K562 (cell line): ENCODE data around the gene PRMT7. TPM values are rescaled to one million over a fixed set of nuclear protein-coding genes. Genes with fewer than 3 reads are reported as not detected.
A peak's percentile ranks its signal among the peaks of the same experiment; 100 is the strongest.

Experiments used
- ATAC-seq: fragments of 200-7000 bp; cut with Tn5 transposase; 3 replicates; pipeline ENCODE4 v1.9.1; 2020; ENCODE audit warnings: moderate library complexity
- BruUV-seq: library from RNA; stranded (reverse); fragments of 400-500 nt; replicated peaks from 2 replicates; lab custom pipeline; 2021; lab: Mats Ljungman, UMichigan
- CTCF ChIA-PET: fragments of 300-600 bp; formaldehyde crosslinking; extraction: SDS; loops from one replicate; lab custom pipeline; 2021; ENCODE audit warnings: low intra/inter-chr PET ratio; lab: Yijun Ruan, JAX
- POLR2A ChIA-PET: fragments of 300-600, 350-650 bp; sonication (Branson Sonifier 250); formaldehyde crosslinking; extraction: SDS; loops from one replicate; lab custom pipeline; 2021; ENCODE audit warnings: antibody characterized with exemption, inconsistent platforms; lab: Yijun Ruan, JAX
- DNase-seq, 4 experiments: peaks; one replicate each; pipeline versions ENCODE4 v3.0.0 to v3.0.0-alpha.2; 2011 to 2018; ENCODE audit warnings: low spot score in 3 of 4, mixed read lengths in 3 of 4; ENCODE audit errors: extremely low read depth in 1 of 4
- FAIRE-seq: peaks from 2 replicates; lab custom pipeline; 2011; peaks lifted over from hg19 to GRCh38; lab: Jason Lieb, UNC
- H2AFZ ChIP-seq: 2 replicates; pipeline ENCODE4 v1.6.0; 2011; ENCODE audit warnings: low read depth, low read length, control low read depth, inconsistent platforms
- H3K27ac ChIP-seq: fragments of 200-600 bp; 3 replicates; pipeline ENCODE4 v1.8.0; 2011; ENCODE audit warnings: low read depth, mild to moderate bottlenecking, control low read depth, inconsistent platforms, low read length, moderate library complexity, mixed read lengths; ENCODE audit errors: extremely low read depth
- H3K27me3 ChIP-seq, 2 experiments: fragments of 300-600 bp in 1 of 2; 2 replicates in 1 of 2; 3 replicates in 1 of 2; pipeline versions ENCODE4 v1.6.0 to v1.8.0; 2011; ENCODE audit warnings: inconsistent platforms in 2 of 2, low read length in 2 of 2, mild to moderate bottlenecking in 1 of 2, mixed read lengths in 1 of 2, moderate library complexity in 1 of 2; ENCODE audit not compliant: control insufficient read depth in 2 of 2, insufficient read depth in 2 of 2
- H3K36me3 ChIP-seq: fragments of 300-600 bp; 3 replicates; pipeline ENCODE4 v1.8.0; 2011; ENCODE audit warnings: mild to moderate bottlenecking, low read length, inconsistent platforms; ENCODE audit not compliant: control insufficient read depth, insufficient read depth
- H3K4me1 ChIP-seq, 2 experiments: fragments of 200-600 bp in 1 of 2; replicated peaks in 1 of 2; 2 replicates in 1 of 2; 3 replicates in 1 of 2; pipeline versions ENCODE4 v1.5.1 to v1.8.0; 2011; ENCODE audit warnings: inconsistent platforms in 2 of 2, low read length in 2 of 2, mild to moderate bottlenecking in 1 of 2, mixed read lengths in 1 of 2, moderate library complexity in 1 of 2; ENCODE audit not compliant: control insufficient read depth in 2 of 2, insufficient read depth in 2 of 2
- H3K4me2 ChIP-seq: 2 replicates; pipeline ENCODE4 v1.6.1; 2011; ENCODE audit warnings: low read length, control low read depth, inconsistent platforms, mixed read lengths; ENCODE audit not compliant: insufficient read depth
- H3K4me3 ChIP-seq: fragments of 200-600 bp; sonication (generic), shearing (Covaris generic); 2 replicates; pipeline ENCODE4 v1.5.1; 2016; ENCODE audit warnings: control low read depth, inconsistent platforms
- H3K79me2 ChIP-seq: fragments of 200-600 bp; 3 replicates; pipeline ENCODE4 v1.8.0; 2011; ENCODE audit warnings: low read length, inconsistent platforms; ENCODE audit not compliant: control insufficient read depth, insufficient read depth
- H3K9ac ChIP-seq, 2 experiments: 2 replicates each; pipeline versions ENCODE4 v1.6.0 to v1.6.1; 2011; ENCODE audit warnings: low read depth in 2 of 2, low read length in 2 of 2, control low read depth in 1 of 2, inconsistent platforms in 1 of 2, mild to moderate bottlenecking in 1 of 2, mixed read lengths in 1 of 2; ENCODE audit not compliant: insufficient read depth in 1 of 2
- H3K9me1 ChIP-seq: one replicate; pipeline ENCODE4 v1.6.0; 2011; ENCODE audit warnings: inconsistent platforms, mild to moderate bottlenecking, low read length, moderate library complexity; ENCODE audit not compliant: control insufficient read depth, insufficient read depth
- H3K9me3 ChIP-seq: replicated peaks from 2 replicates; pipeline ENCODE4 v1.5.1; 2011; ENCODE audit warnings: low read depth, low read length, inconsistent platforms; ENCODE audit not compliant: control insufficient read depth, insufficient read depth
- H4K20me1 ChIP-seq: replicated peaks from 2 replicates; pipeline ENCODE4 v1.6.1; 2011; ENCODE audit warnings: low read length, inconsistent platforms, mixed read lengths; ENCODE audit not compliant: control insufficient read depth, insufficient read depth
- ATF7 ChIP-seq: fragments of 450-650 bp; IDR thresholded peaks from 2 replicates; pipeline ENCODE4 v1.7.1; 2014; ENCODE audit warnings: mild to moderate bottlenecking, moderate library complexity
- EZH2 ChIP-seq: IDR thresholded peaks from 2 replicates; pipeline ENCODE4 v1.6.1; 2012; ENCODE audit warnings: low read depth, mild to moderate bottlenecking, inconsistent platforms, low read length, borderline replicate concordance
- FOXA3 ChIP-seq, 2 experiments: fragments of 450-650 bp in 1 of 2; sonication (generic) in 1 of 2; formaldehyde crosslinking; IDR thresholded peaks in 1 of 2; conservative IDR thresholded peaks in 1 of 2; 2 replicates each; pipeline versions ENCODE4 v1.4.0 to v1.8.0; 2020 to 2022; ENCODE audit warnings: mild to moderate bottlenecking in 2 of 2, missing genetic modification reagents in 1 of 2
- GATA2 ChIP-seq: sonication (generic); formaldehyde crosslinking; IDR thresholded peaks from 2 replicates; pipeline ENCODE4 v1.4.0; 2020; ENCODE audit warnings: mild to moderate bottlenecking, missing genetic modification reagents
- NFE2 ChIP-seq: IDR thresholded peaks from 2 replicates; pipeline ENCODE4 v1.6.1; 2014; ENCODE audit warnings: antibody characterized with exemption, low read depth
- NFXL1 ChIP-seq: fragments of 450-650 bp; formaldehyde crosslinking; IDR thresholded peaks from 2 replicates; pipeline ENCODE4 v1.4.0; 2021; ENCODE audit warnings: mild to moderate bottlenecking
- PCBP2 ChIP-seq: fragments of 200-400 bp; formaldehyde crosslinking; IDR thresholded peaks from 2 replicates; pipeline ENCODE4 v1.6.1; 2018; ENCODE audit warnings: low read length, low read depth, mild to moderate bottlenecking, moderate library complexity; ENCODE audit not compliant: poor library complexity, severe bottlenecking
- SUPT5H ChIP-seq: fragments of 450-650 bp; IDR thresholded peaks from 2 replicates; pipeline ENCODE4 v1.6.1; 2016
- TARDBP ChIP-seq: fragments of 450-650 bp; IDR thresholded peaks from 2 replicates; pipeline ENCODE4 v1.6.1; 2016
- THRA ChIP-seq: fragments of 450-650 bp; IDR thresholded peaks from 2 replicates; pipeline ENCODE4 v1.6.1; 2017; ENCODE audit warnings: mild to moderate bottlenecking, moderate library complexity
- THRAP3 ChIP-seq: fragments of 450-650 bp; IDR thresholded peaks from 2 replicates; pipeline ENCODE4 v1.6.1; 2016; ENCODE audit warnings: mild to moderate bottlenecking, inconsistent platforms, borderline replicate concordance
- USF1 ChIP-seq: sonication (generic); formaldehyde crosslinking; IDR thresholded peaks from 2 replicates; pipeline ENCODE4 v1.9.0; 2022; ENCODE audit warnings: mild to moderate bottlenecking, missing genetic modification reagents
- ZNF23 ChIP-seq: fragments of 250-450 bp; sonication (Bioruptor Pico); IDR thresholded peaks from 2 replicates; pipeline ENCODE4 v1.4.0; 2020; ENCODE audit warnings: mild to moderate bottlenecking
- ZNF695 ChIP-seq: fragments of 450-650 bp; formaldehyde crosslinking; IDR thresholded peaks from 2 replicates; pipeline ENCODE4 v1.4.0; 2020; ENCODE audit warnings: mild to moderate bottlenecking, moderate library complexity
- ZSCAN29 ChIP-seq: fragments of 450-650 bp; IDR thresholded peaks from 2 replicates; pipeline ENCODE4 v1.6.1; 2017
- WGBS: fragments of 100-300 bp; shearing (Covaris generic); methylation state at CpG from one replicate; pipeline ENCODE4 v1.1.6; 2016; ENCODE audit warnings: low coverage, mixed read lengths; ENCODE audit not compliant: insufficient coverage; ENCODE audit errors: missing lambda C conversion rate; 5-methylcytosine and 5-hydroxymethylcytosine counted together
- in situ Hi-C: fragments of 300-500 bp; cut with MboI; formaldehyde crosslinking; loops from 4 replicates; pipeline ENCODE4 v1.15.0; 2018; ENCODE audit warnings: inconsistent platforms, mixed read lengths
- intact Hi-C: fragments of 100-400 bp; cut with micrococcal nuclease; formaldehyde crosslinking; loops from 2 replicates; pipeline ENCODE4 v1.14.2; 2022
- polyA plus RNA-seq, 8 experiments: library from polyadenylated mRNA; depleted of rRNA in 4 of 8; stranded (reverse) in 5 of 8; unstranded in 3 of 8; fragments of >200 nt; fragmentation: Nextera tagmentation in 2 of 8; fragmentation: Illumina TruSeq in 1 of 8; extraction: Ambion mirVana in 2 of 8; extraction: Trizol in 1 of 8; gene quantifications; 2 replicates each; pipeline versions ENCODE4 v1.2.1 to v1.2.3, GENCODE V29; 2011 to 2014; ENCODE audit warnings: inconsistent platforms in 1 of 8, missing spikeins in 1 of 8
- total RNA-seq, 7 experiments: library from RNA; depleted of rRNA in 6 of 7; stranded (reverse); fragments of >200 nt in 6 of 7; fragmentation: Illumina TruSeq in 2 of 7; extraction: Trizol in 2 of 7; gene quantifications; 2 replicates each; pipeline versions ENCODE4 v1.2.1 to v1.2.3, GENCODE V29; 2011 to 2021; ENCODE audit warnings: low replicate concordance in 1 of 7

Gene PRMT7
- total and polyA plus RNA-seq, 9 of the 15 experiments (the other 6 are each of a cell fraction or from before 2014, with no cell fraction given): 6.4 to 88.8 (median 73.1) TPM

- 70% methylated on average over 4 of the region's 5 CpGs for WGBS
- no peak for DNase-seq
- H3K4me1 ChIP-seq: peaks cover 21 to 26% of the 10 kb centered on the region in 2 experiments
- H3K27me3 ChIP-seq: peaks cover 6 to 11% of the 10 kb centered on the region in 2 experiments; a peak in 4 of 5 replicates
- ATAC-seq: no peak
- intact Hi-C loops (no loop called here), in situ Hi-C loops (no loop called here)
- TF ChIP-seq SUPT5H: no peak
- TF ChIP-seq TARDBP: no peak
- TF ChIP-seq USF1 (CRISPR knock-in tag): no peak
- no peak for TF ChIP-seq EZH2
- TF ChIP-seq FOXA3 (CRISPR knock-in tag; conservative IDR thresholded peaks at IDR 0.05 in 1 of 2, IDR thresholded peaks at IDR 0.05 in 1 of 2): no peak
- TF ChIP-seq NFXL1 (CRISPR knock-in tag): no peak
- no peak for TF ChIP-seq THRAP3
- no peak for TF ChIP-seq PCBP2
- TF ChIP-seq NFE2: no peak
- TF ChIP-seq THRA: no peak
- no peak for TF ChIP-seq ZSCAN29
- TF ChIP-seq ATF7: no peak
- no peak for TF ChIP-seq ZNF23 (CRISPR knock-in tag)
- no peak for TF ChIP-seq GATA2 (CRISPR knock-in tag)
- TF ChIP-seq ZNF695 (CRISPR knock-in tag): no peak
- ChIA-PET CTCF (no interaction called here), POLR2A (interaction anchor here (0.5 kb wide), 1 partner anchor 17 kb away, joined by 3 read pairs; no protein-coding TSS in a partner anchor)
- H3K4me3 ChIP-seq: no peak overlapping the region
- H3K79me2 ChIP-seq: no peaks in the 10 kb centered on the region
- H3K4me2 ChIP-seq: no peak overlapping the region
- H2AFZ ChIP-seq: peak overlapping the region; percentile 90; the same call in 1 of the 2 replicates
- no peak overlapping the region for H3K27ac ChIP-seq
- BruUV-seq: no TSS peak
- H3K36me3 ChIP-seq: no peaks in the 10 kb centered on the region
- H4K20me1 ChIP-seq: no peaks in the 10 kb centered on the region
- peaks cover 3% of the 10 kb centered on the region for H3K9me1 ChIP-seq
- H3K9me3 ChIP-seq: no peaks in the 10 kb centered on the region
- no peak for FAIRE-seq
- no peak overlapping the region for H3K9ac ChIP-seq
Observed at GRCh38 chr16:68380348-68380670, 69.5 kb downstream of the PRMT7 start.
